ENCODE results near the gene CNTN5.

- no peak for TF ChIP-seq CTCF (IDR thresholded peaks at IDR 0.05)
- no peak for TF ChIP-seq POLR2A (IDR thresholded peaks at IDR 0.05)
Observed at GRCh38 chr11:99695106-99695505, 674.4 kb downstream of the CNTN5 start.

All from uterus (tissue), 2 donors.